Measurements from ENCODE around the gene TENT4A.

The TENT4A gene

GRCh38 chr5:6733411-6734242 is 20.4 kb downstream of the TENT4A start:
- no peak for DNase-seq (ENCODE audit: low spot score)

GRCh38 chr5:6734243-6734700 is 21.0 kb downstream of the TENT4A start:
- DNase-seq (ENCODE audit: low spot score): peak; percentile 5

DNA sequence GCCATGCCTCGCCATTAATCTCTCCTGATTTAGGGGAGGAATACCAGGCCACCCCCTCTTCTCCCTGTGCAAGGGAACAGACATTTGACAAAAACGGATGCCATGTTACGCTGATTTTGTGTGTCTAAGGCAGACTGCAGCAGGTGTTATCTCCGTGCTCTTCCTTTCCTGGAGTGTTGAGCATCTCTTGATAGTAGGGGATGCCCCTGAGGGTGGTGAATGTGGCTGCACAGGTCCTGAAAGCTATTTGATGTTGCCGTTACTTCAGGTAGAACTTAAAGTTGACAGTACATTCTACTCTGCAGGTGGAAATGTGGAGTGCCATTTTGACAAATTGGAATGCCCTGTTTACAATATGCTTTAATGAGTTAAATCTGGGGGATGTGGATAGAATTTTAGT is 21.5 kb downstream of the TENT4A start:
- no peak for DNase-seq (ENCODE audit: low spot score)

GRCh38 chr5:6736106-6736505 is 22.9 kb downstream of the TENT4A start:
- DNase-seq (ENCODE audit: low spot score): no peak

- peak; percentile 7 for DNase-seq (ENCODE audit: low spot score)
Measured at GRCh38 chr5:6736524-6737042, 23.4 kb downstream of the TENT4A start.

GRCh38 chr5:6737043-6737941 is 24.1 kb downstream of the TENT4A start:
- DNase-seq (ENCODE audit: low spot score): no peak

DNA sequence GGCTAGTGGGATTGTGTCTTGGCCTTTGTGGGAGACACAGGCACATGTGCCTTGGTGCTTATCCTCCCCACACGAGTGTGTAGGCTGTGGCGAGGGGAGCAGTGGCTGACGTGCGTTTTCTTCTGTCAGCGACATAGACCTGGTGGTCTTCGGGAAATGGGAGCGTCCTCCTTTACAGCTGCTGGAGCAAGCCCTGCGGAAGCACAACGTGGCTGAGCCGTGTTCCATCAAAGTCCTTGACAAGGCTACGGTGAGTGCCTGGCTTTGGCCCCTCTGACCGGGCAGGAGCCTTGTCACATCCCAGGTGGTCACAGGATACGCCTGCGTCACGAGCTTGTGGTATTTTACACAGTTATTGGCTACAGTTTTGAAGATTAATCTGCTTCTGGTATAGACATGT is 26.4 kb downstream of the TENT4A start:
- DNase-seq (ENCODE audit: low spot score): no peak

DNA sequence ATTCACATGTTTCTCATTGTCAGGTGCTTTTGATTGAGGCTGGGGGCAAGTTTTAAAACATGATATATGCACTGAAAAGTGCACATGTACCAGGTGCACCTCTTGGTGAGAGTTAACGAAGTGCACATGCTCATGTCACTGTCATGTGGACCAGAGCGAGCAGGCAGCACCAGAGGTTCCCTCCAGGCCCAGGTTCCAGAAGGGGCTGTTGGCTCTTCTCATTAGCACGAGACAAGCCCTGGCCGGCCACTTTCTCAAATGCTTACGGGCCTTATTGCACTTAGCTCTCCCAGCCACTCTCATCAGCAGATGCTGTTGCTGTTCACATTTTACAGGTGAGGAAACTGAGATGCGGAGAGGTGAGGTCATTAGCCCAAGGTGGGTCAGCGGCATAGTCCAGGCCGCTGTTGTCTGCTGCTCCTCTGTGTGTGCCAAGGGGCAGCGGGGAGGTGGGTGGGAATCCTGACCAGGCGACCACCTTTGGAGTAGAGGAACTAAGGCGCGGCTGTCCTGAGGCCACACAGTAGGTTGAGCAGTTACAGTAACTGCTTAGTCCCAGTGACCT is 27.4 kb downstream of the TENT4A start:
- no peak for DNase-seq (ENCODE audit: low spot score)

DNA sequence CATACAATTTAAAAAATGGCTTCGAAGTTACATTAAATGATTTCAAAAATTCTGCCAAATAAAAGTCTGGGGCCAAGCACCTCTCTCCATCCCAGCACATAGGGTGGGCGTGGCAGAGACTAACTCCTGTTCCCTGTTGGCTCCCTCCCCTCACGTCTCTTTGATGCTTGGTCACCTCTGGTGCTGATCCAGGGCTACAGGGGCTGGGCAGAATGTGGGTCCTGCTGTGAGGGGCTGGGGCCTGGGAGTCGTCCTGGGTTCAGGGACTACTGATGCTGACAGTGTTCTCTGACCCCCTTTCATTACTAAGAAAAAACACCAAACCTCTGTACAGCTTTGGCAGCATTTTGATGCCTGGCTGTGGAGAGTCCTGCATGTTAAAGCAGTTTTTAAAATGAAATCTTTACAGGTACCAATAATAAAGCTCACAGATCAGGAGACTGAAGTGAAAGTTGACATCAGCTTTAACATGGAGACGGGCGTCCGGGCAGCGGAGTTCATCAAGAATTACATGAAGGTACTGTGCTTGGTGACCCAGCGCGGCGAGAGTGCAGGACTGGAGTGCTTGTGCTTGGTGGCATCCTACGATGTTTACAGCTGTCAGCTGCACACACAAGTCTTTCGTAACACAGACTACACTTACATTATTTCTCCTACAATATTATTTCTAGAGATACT is 29.0 kb downstream of the TENT4A start:
- no peak for DNase-seq (ENCODE audit: low spot score)

GRCh38 chr5:6743161-6743560 is 29.9 kb downstream of the TENT4A start:
- DNase-seq (ENCODE audit: low spot score): no peak

GRCh38 chr5:6744841-6745705 is 31.8 kb downstream of the TENT4A start:
- DNase-seq (ENCODE audit: low spot score): no peak

DNA sequence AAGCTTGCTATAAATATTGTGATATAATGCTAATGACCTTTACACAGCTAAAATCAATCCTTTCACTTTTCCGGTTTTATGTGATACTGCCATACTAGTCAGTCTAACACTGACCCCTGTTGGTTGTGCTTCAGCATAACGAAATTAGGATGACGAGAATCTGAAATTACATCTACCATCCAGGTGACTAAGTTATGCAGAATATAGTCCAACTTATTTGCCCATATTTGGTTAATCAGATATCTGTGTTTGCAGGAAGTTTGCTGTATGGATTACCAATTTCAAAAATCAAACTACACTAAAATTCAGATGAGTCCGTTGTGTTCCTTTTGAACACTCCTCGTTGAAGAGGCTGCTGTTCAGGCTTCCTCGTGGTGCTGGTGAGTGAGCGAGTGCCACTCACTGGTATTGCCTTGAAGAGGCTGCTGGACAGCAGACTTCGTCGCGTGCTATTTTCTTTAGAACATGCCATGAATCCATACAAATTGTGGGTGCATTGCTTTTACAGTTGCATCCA is 32.5 kb downstream of the TENT4A start:
- DNase-seq (ENCODE audit: low spot score): peak; percentile 50

GRCh38 chr5:6746244-6746643 is 33.0 kb downstream of the TENT4A start:
- DNase-seq (ENCODE audit: low spot score): no peak

DNA sequence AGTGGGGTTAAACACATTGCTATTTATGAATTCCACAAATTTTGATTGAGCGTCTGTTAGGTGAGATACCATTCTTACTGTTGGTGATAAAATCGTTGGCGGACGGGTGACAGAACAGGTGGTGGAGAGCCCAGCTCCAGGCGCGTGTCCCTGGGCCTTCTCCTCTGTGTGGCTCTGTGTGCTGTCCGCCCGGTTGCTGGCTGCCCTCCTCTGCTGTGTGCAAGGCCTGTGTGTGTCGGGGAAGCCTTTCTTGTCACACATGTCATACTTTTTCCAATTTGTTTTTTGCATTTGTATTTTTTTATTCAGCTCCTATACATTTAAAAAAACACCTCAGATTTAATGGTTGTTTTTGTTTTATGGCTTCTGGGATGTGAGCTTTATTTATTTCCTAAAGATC is 33.9 kb downstream of the TENT4A start:
- no peak for DNase-seq (ENCODE audit: low spot score)

DNA sequence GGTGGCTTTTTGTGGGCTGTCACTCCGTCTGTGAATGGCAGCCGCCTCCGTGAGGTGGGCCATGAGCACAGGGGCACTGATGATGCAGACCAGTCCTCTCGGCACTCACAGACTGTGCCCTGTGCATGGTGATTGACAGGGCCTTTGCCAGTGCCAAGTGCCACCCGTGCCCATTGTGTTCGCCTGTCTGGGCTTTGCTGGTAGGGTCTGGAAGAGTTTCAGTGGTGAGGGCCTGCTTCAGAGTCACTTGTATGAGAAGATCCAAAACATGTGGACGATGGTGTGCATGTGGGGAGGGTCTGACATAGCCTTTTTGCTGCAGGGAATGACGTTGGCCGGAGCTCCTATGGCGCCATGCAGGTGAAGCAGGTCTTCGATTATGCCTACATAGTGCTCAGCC is 34.9 kb downstream of the TENT4A start:
- DNase-seq (ENCODE audit: low spot score): no peak

GRCh38 chr5:6749026-6749716 is 35.9 kb downstream of the TENT4A start:
- no peak for DNase-seq (ENCODE audit: low spot score)

GRCh38 chr5:6750142-6750840 is 37.1 kb downstream of the TENT4A start:
- DNase-seq (ENCODE audit: low spot score): no peak

DNA sequence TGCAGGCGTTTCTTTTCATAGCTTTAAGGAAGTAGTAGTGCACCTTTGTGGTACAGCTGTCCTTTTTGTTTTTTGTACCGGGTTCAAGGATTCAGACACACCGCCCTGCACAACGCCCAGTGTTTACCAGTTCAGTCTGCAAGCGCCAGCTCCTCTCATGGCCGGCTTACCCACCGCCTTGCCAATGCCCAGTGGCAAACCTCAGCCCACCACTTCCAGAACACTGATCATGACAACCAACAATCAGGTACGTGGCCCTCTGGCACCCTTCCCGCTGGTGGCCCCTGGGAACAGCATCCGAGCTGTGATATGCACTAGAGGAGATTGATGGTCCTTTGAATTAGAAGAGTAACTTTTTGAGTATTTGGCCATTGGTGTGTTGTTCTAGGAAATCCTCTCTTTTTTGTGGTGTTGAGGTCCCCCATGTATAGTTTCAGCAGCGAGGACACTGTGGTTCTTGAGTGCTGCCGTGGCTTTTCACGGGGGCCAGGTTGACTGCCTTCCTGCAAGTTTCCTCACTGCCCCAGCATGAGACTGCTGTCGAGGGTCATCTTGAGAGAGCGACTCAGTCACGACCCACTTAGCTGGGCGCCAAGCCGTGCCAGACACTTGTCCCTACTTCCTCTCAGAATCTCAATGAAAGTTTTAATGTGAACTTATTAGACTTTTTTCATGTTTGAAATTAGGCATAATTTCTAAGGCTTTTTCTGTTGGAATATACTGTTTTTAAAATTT is 37.9 kb downstream of the TENT4A start:
- DNase-seq (ENCODE audit: low spot score): no peak

DNA sequence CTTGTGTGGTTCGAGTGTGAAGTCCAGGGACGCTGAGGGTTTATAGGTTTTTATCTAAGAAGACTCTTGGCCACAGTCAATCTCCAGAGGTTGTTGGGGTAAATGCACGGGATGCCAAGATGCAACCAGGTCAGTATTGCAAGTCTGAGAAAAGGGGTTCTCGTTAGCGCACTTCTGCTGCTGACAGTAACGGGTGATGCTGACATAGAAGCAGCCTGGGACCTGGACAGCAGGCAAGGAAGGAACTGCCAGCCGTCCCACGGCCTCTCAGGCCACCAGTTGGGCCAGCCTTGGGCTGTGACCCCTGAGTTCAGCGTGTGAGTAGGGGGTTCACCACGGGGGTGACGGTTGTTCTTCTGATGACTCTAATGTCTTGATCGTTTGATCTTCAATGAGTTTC is 39.0 kb downstream of the TENT4A start:
- no peak for DNase-seq (ENCODE audit: low spot score)
